ENCODE results near the gene OR10G8. TPM values are rescaled to one million over a fixed set of nuclear protein-coding genes. Genes with fewer than 3 reads are reported as not detected.

The OR10G8 gene
- total RNA-seq, 1 experiment from 2014 or later: not detected

GRCh38 chr11:124039557-124039956 is 13.0 kb downstream of the OR10G8 start:
- ChIA-PET CTCF (no interaction called here), POLR2A (no interaction called here)
- Histone ChIP-seq H3K9me3 (no peaks in the 10 kb centered on the region), H3K4me1 (no peaks in the 10 kb centered on the region), H3K4me3 (ENCODE audit: low read depth, low read length) (no peak overlapping the region), H3K27me3 (replicated peaks; ENCODE audit: control insufficient read depth, insufficient read depth, low read length) (no peaks in the 10 kb centered on the region), H3K36me3 (ENCODE audit: control insufficient read depth, insufficient read depth, low read length) (no peaks in the 10 kb centered on the region)
- no peak for TF ChIP-seq CTCF (IDR thresholded peaks at IDR 0.05; ENCODE audit: insufficient read depth in 1 of 2, low read depth in 1 of 2, low read length in 1 of 2, severe bottlenecking in 1 of 2, unreplicated experiment in 1 of 2)
- BruUV-seq (replicated peaks): no TSS peak
- H3K9me3 Mint-ChIP-seq (ENCODE audit: unreplicated experiment): no peaks in the 10 kb centered on the region
- H3K27ac Mint-ChIP-seq (ENCODE audit: unreplicated experiment): no peak overlapping the region
- H3K4me1 Mint-ChIP-seq (ENCODE audit: low read depth, unreplicated experiment): no peaks in the 10 kb centered on the region
- intact Hi-C loops (cut with micrococcal nuclease; ENCODE audit: unreplicated experiment): no loop called here
- no peak for DNase-seq
- no peaks in the 10 kb centered on the region for H3K36me3 Mint-ChIP-seq (ENCODE audit: insufficient read depth, unreplicated experiment)
- H3K4me3 Mint-ChIP-seq (ENCODE audit: unreplicated experiment): no peak overlapping the region
- peaks cover 11% of the 10 kb centered on the region for H3K27me3 Mint-ChIP-seq (ENCODE audit: insufficient read depth, unreplicated experiment)

DNA sequence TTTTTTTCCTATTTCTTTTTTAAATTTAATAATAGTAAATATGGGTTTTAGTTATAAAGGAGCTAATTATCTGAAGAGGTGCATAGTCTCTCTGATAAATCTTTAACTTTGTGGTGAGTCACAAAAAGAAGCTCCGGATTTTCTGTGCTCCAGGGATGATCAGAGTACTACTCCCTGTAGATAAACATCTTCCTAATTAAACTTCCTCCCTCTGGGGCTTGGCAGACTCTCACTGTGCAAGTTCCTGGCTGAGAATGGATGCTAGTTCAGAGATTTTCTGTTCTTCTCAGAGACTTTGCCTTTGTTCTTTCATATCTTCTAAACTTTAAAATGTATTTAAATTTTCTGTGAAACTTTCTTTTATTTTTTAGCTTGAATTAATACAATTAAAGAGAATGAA is 14.7 kb downstream of the OR10G8 start, which contains the start of gene OR10G7:
Gene OR10G7 (minus strand): TSS at position 72 of the 400 bp plus-strand sequence. CDS start 2,324 bp downstream, outside the sequence.
- intact Hi-C loops (cut with micrococcal nuclease; ENCODE audit: unreplicated experiment): no loop called here
- no peak within 1 kb of the TSS for H3K27ac Mint-ChIP-seq (ENCODE audit: unreplicated experiment)
- H3K9me3 Mint-ChIP-seq (ENCODE audit: unreplicated experiment): no peaks in the 10 kb centered on the region

GRCh38 chr11:124043420-124043819 is 16.8 kb downstream of the OR10G8 start:
- BruUV-seq (replicated peaks): no TSS peak
- H3K4me1 Mint-ChIP-seq (ENCODE audit: low read depth, unreplicated experiment): no peaks in the 10 kb centered on the region
- TF ChIP-seq CTCF (IDR thresholded peaks at IDR 0.05; ENCODE audit: insufficient read depth in 1 of 2, low read depth in 1 of 2, low read length in 1 of 2, severe bottlenecking in 1 of 2, unreplicated experiment in 1 of 2): no peak
- H3K9me3 Mint-ChIP-seq (ENCODE audit: unreplicated experiment): no peaks in the 10 kb centered on the region
- Histone ChIP-seq H3K4me1 (no peaks in the 10 kb centered on the region), H3K27me3 (replicated peaks; ENCODE audit: control insufficient read depth, insufficient read depth, low read length) (no peaks in the 10 kb centered on the region), H3K9me3 (no peaks in the 10 kb centered on the region), H3K36me3 (ENCODE audit: control insufficient read depth, insufficient read depth, low read length) (no peaks in the 10 kb centered on the region), H3K4me3 (ENCODE audit: low read depth, low read length) (no peak overlapping the region)
- CTCF ChIA-PET: interaction anchor here (0.6 kb wide), 1 partner anchor 11 kb away, joined by 3 read pairs; no protein-coding TSS in a partner anchor
- no peak overlapping the region for H3K4me3 Mint-ChIP-seq (ENCODE audit: unreplicated experiment)
- peaks cover 13% of the 10 kb centered on the region for H3K27me3 Mint-ChIP-seq (ENCODE audit: insufficient read depth, unreplicated experiment)
- DNase-seq: no peak
- POLR2A ChIA-PET: no interaction called here
- H3K36me3 Mint-ChIP-seq (ENCODE audit: insufficient read depth, unreplicated experiment): no peaks in the 10 kb centered on the region
- intact Hi-C loops (cut with micrococcal nuclease; ENCODE audit: unreplicated experiment): no loop called here
- H3K27ac Mint-ChIP-seq (ENCODE audit: unreplicated experiment): no peak overlapping the region

More for the DNA sequence above, 14.7 kb downstream of the OR10G8 start, which contains the start of gene OR10G7:
- TF ChIP-seq CTCF (IDR thresholded peaks at IDR 0.05; ENCODE audit: insufficient read depth in 1 of 2, low read depth in 1 of 2, low read length in 1 of 2, severe bottlenecking in 1 of 2, unreplicated experiment in 1 of 2): no peak
- no peaks in the 10 kb centered on the region for H3K4me1 Mint-ChIP-seq (ENCODE audit: low read depth, unreplicated experiment)
- Histone ChIP-seq H3K9me3 (no peaks in the 10 kb centered on the region), H3K4me1 (no peaks in the 10 kb centered on the region), H3K4me3 (ENCODE audit: low read depth, low read length) (no peak within 1 kb of the TSS), H3K27me3 (replicated peaks; ENCODE audit: control insufficient read depth, insufficient read depth, low read length) (no peaks in the 10 kb centered on the region), H3K36me3 (ENCODE audit: control insufficient read depth, insufficient read depth, low read length) (no peaks in the 10 kb centered on the region)
- no peaks in the 10 kb centered on the region for H3K36me3 Mint-ChIP-seq (ENCODE audit: insufficient read depth, unreplicated experiment)
- H3K4me3 Mint-ChIP-seq (ENCODE audit: unreplicated experiment): no peak within 1 kb of the TSS
- CTCF ChIA-PET: no interaction called here
- H3K27me3 Mint-ChIP-seq (ENCODE audit: insufficient read depth, unreplicated experiment): peaks cover 7% of the 10 kb centered on the region
- no peak for DNase-seq
- BruUV-seq (replicated peaks): no TSS peak
- POLR2A ChIA-PET: no interaction called here

Measured in Caco-2 (cell line).